ENCODE measurements around the gene DERA. TPM values are rescaled to one million over a fixed set of nuclear protein-coding genes. Genes with fewer than 3 reads are reported as not detected.

The DERA gene
- total RNA-seq, 2 experiments from 2014 or later: 6.2 to 7.2 TPM

DNA sequence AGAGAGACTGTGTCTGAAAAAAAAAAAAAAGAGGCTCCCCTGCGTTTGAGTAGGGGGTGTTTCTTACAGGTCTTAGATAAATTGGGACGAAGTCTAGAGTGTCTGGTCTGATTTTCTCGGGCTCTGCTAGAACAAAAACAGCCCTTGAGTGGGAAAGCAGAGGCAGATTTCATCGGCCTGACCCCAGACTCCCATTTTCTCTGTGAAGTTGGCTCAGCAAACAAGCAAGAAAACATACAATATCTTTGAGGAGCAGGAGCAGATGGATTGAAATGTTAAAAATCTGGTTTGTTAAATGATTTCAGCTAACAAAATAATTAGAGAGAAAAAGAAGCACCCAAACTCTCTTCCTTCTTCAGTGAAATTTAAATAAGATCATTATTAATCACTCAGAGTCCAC, 44.1 kb downstream of the DERA start:
- intact Hi-C loops (cut with DNase I, micrococcal nuclease): no loop called here
- H3K36me3 Mint-ChIP-seq (ENCODE audit: low read depth): peaks cover 43% of the 10 kb centered on the region
- ATAC-seq (ENCODE audit: poor library complexity): no peak
- POLR2A ChIA-PET: no interaction called here
- no peak overlapping the region for H3K4me3 ChIP-seq (ENCODE audit: low read length)
- no peaks in the 10 kb centered on the region for H3K27me3 Mint-ChIP-seq
- DNase-seq: no peak
- TF ChIP-seq, protein P1, sequence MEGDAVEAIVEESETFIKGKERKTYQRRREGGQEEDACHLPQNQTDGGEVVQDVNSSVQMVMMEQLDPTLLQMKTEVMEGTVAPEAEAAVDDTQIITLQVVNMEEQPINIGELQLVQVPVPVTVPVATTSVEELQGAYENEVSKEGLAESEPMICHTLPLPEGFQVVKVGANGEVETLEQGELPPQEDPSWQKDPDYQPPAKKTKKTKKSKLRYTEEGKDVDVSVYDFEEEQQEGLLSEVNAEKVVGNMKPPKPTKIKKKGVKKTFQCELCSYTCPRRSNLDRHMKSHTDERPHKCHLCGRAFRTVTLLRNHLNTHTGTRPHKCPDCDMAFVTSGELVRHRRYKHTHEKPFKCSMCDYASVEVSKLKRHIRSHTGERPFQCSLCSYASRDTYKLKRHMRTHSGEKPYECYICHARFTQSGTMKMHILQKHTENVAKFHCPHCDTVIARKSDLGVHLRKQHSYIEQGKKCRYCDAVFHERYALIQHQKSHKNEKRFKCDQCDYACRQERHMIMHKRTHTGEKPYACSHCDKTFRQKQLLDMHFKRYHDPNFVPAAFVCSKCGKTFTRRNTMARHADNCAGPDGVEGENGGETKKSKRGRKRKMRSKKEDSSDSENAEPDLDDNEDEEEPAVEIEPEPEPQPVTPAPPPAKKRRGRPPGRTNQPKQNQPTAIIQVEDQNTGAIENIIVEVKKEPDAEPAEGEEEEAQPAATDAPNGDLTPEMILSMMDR (IDR thresholded peaks at IDR 0.05): no peak
- no peaks in the 10 kb centered on the region for H3K9me3 ChIP-seq (ENCODE audit: control insufficient read depth in 1 of 2, insufficient read depth in 1 of 2, low read length in 2 of 2)
- no peaks in the 10 kb centered on the region for H3K4me1 ChIP-seq (ENCODE audit: insufficient read depth, low read length)
- H3K27ac ChIP-seq (ENCODE audit: low read depth in 1 of 2, low read length in 2 of 2): no peak overlapping the region
- H3K9me3 Mint-ChIP-seq: no peaks in the 10 kb centered on the region
- no peaks in the 10 kb centered on the region for H3K4me1 Mint-ChIP-seq (ENCODE audit: low read depth)
- H3K27me3 ChIP-seq (ENCODE audit: control insufficient read depth in 1 of 2, insufficient read depth in 2 of 2, low read length in 2 of 2): no peaks in the 10 kb centered on the region
- no peak overlapping the region for H3K27ac Mint-ChIP-seq
- CTCF ChIA-PET: no interaction called here
- no peaks in the 10 kb centered on the region for H3K36me3 ChIP-seq (ENCODE audit: insufficient read depth, low read length)
- H3K4me3 Mint-ChIP-seq: no peak overlapping the region

DNA sequence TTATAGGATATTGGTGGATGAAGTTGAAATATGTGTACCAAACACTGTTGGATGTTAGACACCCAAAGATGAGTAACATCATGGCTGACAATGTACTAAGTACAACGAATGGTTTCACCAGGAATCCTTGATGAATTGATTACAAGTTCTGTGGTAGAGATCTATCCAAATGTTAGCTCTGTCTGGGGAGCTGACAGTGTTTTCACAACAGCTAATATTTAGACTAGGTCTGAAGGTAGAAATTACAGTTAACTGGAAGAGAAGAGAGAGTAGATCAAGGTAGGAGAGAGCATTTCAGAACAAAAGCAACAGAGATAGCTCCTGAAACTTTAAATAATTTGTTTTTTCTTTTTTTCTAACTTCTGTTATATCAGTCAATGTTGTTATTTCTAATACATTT, 44.9 kb downstream of the DERA start:
- no peaks in the 10 kb centered on the region for H3K9me3 ChIP-seq (ENCODE audit: control insufficient read depth in 1 of 2, insufficient read depth in 1 of 2, low read length in 2 of 2)
- H3K4me3 ChIP-seq (ENCODE audit: low read length): no peak overlapping the region
- no peaks in the 10 kb centered on the region for H3K4me1 ChIP-seq (ENCODE audit: insufficient read depth, low read length)
- intact Hi-C loops (cut with DNase I, micrococcal nuclease): no loop called here
- peaks cover 6% of the 10 kb centered on the region for H3K36me3 ChIP-seq (ENCODE audit: insufficient read depth, low read length)
- H3K27ac ChIP-seq (ENCODE audit: low read depth in 1 of 2, low read length in 2 of 2): no peak overlapping the region
- H3K4me3 Mint-ChIP-seq: no peak overlapping the region
- peaks cover 50% of the 10 kb centered on the region for H3K36me3 Mint-ChIP-seq (ENCODE audit: low read depth)
- H3K27me3 Mint-ChIP-seq: no peaks in the 10 kb centered on the region
- CTCF ChIA-PET: no interaction called here
- POLR2A ChIA-PET: no interaction called here
- H3K27me3 ChIP-seq (ENCODE audit: control insufficient read depth in 1 of 2, insufficient read depth in 2 of 2, low read length in 2 of 2): no peaks in the 10 kb centered on the region
- no peak overlapping the region for H3K27ac Mint-ChIP-seq
- ATAC-seq (ENCODE audit: poor library complexity) (no peak), DNase-seq (no peak)
- TF ChIP-seq, protein P1 (IDR thresholded peaks at IDR 0.05): no peak
- no peaks in the 10 kb centered on the region for H3K4me1 Mint-ChIP-seq (ENCODE audit: low read depth)
- no peaks in the 10 kb centered on the region for H3K9me3 Mint-ChIP-seq

DNA sequence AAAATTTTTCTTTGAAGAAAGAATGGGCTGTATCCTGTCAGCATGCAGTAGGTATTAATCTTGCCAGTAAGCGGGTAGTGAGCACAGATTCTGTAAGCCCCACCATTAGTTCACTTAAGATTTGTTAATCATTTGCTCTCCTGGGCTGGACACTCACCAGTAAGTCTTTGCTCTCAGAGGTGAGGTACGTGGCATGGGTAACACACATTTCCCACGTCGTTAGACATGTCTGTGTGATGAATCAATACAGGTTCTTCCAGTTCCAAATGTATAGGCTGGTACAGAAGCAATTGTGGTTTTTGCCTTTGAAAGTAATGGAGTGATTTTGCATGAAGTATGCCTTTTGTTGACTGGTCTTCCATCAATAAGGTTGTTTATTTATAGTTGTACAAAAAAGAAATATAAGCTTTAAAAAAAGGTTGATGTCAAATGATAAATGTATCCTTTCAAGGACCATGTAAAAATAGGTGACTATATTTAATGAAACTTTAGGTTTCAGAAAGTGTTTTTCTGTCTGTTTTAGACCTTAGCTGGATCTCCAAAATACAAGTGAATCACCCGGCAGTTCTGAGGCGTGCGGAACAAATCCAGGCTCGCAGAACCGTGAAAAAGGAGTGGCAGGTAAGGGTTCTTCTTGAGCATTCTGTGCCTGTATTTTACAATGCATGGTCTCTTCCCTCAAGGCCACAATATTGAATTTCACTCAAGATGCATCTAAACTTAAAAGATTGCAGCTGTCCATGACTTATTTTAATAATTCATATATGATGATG, 45.5 kb downstream of the DERA start:
- no peaks in the 10 kb centered on the region for H3K9me3 Mint-ChIP-seq
- CTCF ChIA-PET: no interaction called here
- POLR2A ChIA-PET: no interaction called here

More for the DNA sequence above, 45.5 kb downstream of the DERA start:
- DNase-seq (no peak), ATAC-seq (ENCODE audit: poor library complexity) (no peak)
- no peaks in the 10 kb centered on the region for H3K9me3 ChIP-seq (ENCODE audit: control insufficient read depth in 1 of 2, insufficient read depth in 1 of 2, low read length in 2 of 2)
- intact Hi-C loops (cut with DNase I, micrococcal nuclease): no loop called here
- no peaks in the 10 kb centered on the region for H3K27me3 ChIP-seq (ENCODE audit: control insufficient read depth in 1 of 2, insufficient read depth in 2 of 2, low read length in 2 of 2)
- peaks cover 56% of the 10 kb centered on the region for H3K36me3 Mint-ChIP-seq (ENCODE audit: low read depth)
- H3K4me3 ChIP-seq (ENCODE audit: low read length): no peak overlapping the region
- H3K27ac Mint-ChIP-seq: no peak overlapping the region
- TF ChIP-seq, protein P1 (IDR thresholded peaks at IDR 0.05): no peak
- no peaks in the 10 kb centered on the region for H3K4me1 Mint-ChIP-seq (ENCODE audit: low read depth)
- no peak overlapping the region for H3K4me3 Mint-ChIP-seq
- H3K4me1 ChIP-seq (ENCODE audit: insufficient read depth, low read length): no peaks in the 10 kb centered on the region
- H3K27ac ChIP-seq (ENCODE audit: low read depth in 1 of 2, low read length in 2 of 2): no peak overlapping the region
- peaks cover 6% of the 10 kb centered on the region for H3K36me3 ChIP-seq (ENCODE audit: insufficient read depth, low read length)
- no peaks in the 10 kb centered on the region for H3K27me3 Mint-ChIP-seq
